ENCODE data around the gene TMC8.
A peak's percentile ranks its signal among the peaks of the same experiment; 100 is the strongest.
"Not testable (repeated sequence)": the region's sequence is repeated elsewhere in the genome, so short reads cannot be mapped to it uniquely, and the experiment has no call there.

TMC8 gene

DNA sequence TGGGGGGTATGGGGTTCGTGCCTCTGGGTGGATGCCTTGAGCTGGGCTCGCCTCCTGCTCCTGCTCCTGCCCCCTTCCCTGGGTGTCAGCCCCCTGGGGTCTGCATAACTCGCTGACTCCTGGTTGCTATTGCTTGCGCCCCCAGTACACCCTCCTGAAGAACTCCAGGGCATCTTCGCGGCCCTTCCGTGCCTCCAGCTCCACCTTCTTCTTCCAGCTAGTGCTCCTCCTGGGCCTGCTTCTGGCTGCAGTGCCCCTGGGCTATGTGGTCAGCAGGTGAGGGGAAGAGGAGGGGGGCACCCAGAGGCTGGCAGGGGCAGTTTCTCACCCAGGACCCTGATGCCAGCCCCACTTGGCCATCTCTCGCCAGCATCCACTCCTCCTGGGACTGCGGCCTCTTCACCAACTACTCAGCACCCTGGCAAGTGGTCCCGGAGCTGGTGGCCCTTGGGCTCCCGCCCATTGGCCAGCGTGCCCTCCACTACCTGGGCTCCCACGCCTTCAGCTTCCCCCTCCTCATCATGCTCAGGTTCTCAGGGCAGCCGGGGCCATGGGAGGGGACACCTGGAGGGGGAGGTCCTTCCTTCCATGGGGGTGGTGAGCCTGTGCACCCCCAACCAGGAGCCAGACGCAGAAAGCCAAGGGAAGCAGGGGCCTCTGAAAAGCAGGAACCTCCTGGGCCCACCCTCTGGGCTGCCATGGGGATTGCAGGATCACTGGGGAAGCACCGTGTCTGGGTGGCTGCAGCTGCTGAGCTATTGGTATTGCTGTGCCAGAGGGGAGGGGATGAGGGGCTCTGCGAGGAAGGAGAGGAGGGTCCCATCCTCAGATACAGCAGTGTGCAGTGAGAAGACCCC lies 7.9 kb downstream of the TMC8 start:
- no peak for DNase-seq

GRCh38 chr17:78139861-78140168 lies 9.2 kb downstream of the TMC8 start:
- DNase-seq = not testable (repeated sequence)

GRCh38 chr17:78140169-78141051 lies 9.8 kb downstream of the TMC8 start:
- peak; percentile 95 for DNase-seq

GRCh38 chr17:78141437-78142118 lies 11.0 kb downstream of the TMC8 start:
- DNase-seq = no peak

GRCh38 chr17:78142119-78142861 lies 11.7 kb downstream of the TMC8 start:
- DNase-seq = no peak

- no peak for DNase-seq
Measured at GRCh38 chr17:78143214-78144146, 12.9 kb downstream of the TMC8 start.

GRCh38 chr17:78144147-78144719 lies 13.7 kb downstream of the TMC8 start:
- DNase-seq = peak; percentile 98

DNA sequence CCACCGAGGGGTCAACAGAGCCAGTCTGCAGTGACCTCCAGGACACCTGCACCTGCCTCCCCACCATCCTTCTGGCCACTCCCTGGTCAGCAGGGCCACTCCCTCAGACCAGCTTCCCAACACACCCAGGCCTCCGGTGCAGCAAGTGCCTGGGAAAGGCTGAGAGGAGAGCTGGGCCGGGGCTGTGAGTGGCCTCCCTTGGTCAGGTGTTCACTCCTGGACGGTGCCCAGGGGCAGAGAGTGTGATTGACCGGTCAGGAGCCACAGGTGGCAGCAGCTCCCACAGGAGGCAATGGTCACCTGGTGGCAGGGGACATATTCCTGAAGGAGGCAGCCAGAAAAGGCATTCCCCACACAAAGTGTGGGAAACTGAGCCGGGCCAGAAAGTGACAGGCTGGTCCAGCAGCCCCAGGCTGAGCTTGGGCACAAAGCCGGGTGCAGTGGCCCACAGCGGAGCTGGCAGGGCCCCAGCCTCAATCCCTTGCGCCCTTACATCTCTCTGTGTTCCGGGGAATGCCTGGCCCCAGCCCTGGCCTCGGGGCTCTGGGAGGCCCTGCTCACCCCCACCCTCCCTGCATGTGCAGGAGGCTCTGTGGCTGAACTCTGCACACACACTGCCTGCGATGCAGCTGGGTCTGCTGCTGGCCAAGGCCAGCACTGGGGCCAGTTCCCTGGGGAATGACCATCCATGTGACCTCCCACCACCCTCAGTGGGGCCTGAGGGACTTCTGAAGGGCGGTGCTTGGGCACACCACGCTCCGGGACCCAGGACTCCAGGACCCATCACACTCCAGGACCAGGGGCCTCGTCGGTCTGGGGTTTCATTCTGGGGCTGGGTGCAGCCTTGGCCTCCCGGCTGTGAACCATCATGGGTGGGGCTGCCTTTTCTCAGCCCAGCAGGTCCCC lies 14.4 kb downstream of the TMC8 start:
- no peak for DNase-seq

GRCh38 chr17:78146471-78146869 lies 15.9 kb downstream of the TMC8 start:
- no peak for DNase-seq

GRCh38 chr17:78146881-78147280 lies 16.3 kb downstream of the TMC8 start:
- DNase-seq = no peak

DNA sequence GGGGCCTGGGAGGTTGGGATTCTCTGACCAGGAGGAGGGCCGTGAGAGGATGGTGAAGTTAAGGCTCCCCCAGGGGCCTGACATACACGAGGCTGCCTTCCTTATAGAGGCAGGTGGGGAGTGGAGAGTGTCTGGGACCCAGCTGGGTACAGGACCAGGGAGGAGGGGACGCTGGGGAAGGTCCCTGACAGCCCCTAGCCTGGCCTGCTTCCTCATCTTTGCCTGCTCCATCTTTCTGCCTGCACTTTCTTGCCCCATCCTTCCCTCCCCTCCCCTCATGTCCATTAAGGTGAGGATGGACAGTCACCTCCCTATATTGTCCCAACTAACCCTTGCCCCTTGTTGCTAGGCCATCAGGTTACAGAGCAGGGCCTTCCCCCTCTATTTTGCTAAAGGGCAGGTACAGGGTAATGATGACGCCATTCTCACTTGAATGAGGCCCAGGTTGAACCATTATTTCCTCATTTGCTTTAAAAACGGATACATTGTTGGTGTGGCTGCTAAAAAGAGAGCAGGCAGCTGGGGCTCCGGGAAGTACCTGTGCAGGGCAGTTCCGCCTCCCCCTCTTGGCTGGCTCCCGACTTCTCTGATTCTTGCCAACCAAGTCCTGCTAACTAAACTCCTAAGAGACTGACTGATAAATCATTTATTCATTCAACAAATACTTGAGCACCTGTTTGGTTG lies 16.9 kb downstream of the TMC8 start:
- no peak for DNase-seq

- DNase-seq = no peak
Measured at GRCh38 chr17:78148286-78149016, 17.9 kb downstream of the TMC8 start.

GRCh38 chr17:78151514-78152008 lies 21.0 kb downstream of the TMC8 start:
- DNase-seq = no peak

DNA sequence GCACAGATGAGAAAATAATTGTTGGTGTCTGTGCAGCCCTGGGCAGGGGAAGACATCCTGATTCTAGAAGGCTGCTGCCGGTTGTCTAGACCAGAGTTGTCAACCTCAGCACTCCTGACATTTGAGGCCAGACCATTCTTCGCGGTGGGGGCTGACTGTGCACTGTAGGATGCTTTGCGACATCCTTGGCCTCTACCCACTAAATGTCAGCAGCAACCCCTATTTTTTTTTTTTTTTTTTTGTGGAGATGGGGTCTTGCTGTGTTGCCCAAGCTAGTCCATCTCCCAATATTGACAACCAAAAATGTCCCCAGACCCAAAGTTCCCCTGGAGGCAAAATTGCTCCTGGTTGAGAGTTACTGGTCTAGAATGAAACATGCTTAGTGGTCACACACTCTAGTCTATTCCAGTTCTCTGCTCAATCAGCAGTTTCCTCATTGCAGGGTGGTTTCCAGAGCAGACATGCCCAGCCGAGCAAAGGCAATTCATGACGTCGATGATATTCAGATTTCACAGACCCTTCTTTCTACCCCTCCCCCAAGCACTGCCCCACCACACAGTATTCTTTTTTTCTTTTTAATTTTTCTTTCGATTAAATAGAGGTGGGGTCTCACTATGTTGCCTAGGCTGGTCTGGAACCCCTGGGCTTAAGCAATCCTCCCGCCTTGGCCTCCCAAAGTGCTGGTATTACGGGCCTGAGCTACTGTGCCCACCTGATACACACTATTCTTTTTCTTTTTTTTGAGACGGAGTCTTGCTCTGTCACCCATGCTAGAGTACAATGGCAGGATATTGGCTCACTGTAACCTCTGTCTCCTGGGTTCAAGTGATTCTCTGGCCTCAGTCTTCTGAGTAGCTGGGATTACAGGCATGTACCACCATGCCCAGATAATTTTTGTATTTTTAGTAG lies 24.6 kb downstream of the TMC8 start:
- peak; percentile 82 for DNase-seq

DNA sequence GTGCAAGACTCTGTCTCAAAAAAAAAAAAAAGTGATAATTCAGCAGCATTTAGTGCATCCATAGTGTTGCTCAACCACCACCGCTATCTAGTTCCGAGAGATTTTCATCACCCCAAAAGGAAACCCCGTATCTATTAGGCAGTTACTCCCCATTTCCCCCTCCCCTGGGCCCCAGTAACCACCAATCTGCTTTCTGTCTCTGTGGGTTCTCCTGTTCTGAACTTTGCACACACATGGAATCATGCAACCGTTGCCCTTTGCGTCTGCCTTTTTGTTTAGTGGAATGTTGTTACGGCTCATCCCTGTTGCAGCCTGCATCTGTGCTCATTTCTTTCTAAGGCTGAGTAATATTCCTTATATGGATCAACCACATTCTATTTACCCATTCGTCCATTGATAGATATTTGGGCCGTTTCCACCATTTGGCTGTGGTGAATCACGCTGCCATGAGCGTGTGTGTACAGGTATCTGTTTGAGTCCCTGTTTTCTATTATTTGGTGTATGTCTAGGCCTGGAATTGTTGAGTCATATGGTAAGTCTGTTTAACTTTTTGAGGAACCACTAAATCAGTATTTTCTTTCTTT lies 29.1 kb downstream of the TMC8 start:
- peak; percentile 63 for DNase-seq

DNA sequence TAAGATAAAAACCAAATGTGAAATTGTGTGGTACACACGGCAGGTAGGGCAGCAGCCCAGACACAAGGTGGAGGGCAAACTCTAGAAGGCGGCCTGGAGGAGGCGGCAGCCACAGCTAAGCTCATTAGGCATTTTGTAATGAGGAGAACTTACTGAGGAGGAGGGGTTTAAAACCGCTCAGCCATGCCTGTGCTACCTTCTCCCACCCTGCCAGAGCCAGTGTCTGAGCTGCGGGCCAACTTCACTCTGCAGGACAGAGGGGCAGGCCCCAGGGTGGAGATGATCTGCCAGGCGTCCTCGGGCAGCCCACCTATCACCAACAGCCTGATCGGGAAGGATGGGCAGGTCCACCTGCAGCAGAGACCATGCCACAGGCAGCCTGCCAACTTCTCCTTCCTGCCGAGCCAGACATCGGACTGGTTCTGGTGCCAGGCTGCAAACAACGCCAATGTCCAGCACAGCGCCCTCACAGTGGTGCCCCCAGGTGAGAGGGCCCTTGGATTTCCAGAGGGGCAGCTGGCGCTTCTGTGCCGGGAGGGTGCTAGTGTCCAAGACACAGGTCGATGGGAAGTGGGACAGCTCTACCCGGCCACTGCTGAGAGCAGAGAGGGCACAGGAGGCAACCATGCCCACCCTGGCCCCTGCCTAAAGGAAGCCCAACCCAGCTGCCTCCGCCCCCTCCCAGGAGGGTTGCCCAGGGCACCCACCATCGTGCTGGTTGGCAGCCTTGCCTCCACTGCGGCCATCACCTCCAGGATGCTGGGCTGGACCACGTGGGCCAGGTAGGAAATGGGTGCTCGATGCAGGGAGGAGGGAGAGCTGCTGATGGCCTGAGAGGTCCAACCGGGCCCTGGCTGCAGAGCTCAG lies 33.5 kb downstream of the TMC8 start:
- no peak for DNase-seq

Data from MV-4-11 (cell line).